Trophoblast cell (in vitro differentiated cells and primary cell): ENCODE data around the gene PEX7.

Experiments
- DNase-seq, 2 donors: peaks; one replicate each; pipeline ENCODE4 v3.0.0-alpha.2; 2016
- H2AFZ ChIP-seq: 2 replicates; pipeline ENCODE4 v1.6.1; 2013; ENCODE audit warnings: low read length, moderate library complexity, mild to moderate bottlenecking; ENCODE audit not compliant: insufficient read depth, poor library complexity
- H2AK5ac ChIP-seq: 2 replicates; pipeline ENCODE4 v1.6.1; 2013; ENCODE audit warnings: mild to moderate bottlenecking, low read length
- H2BK120ac ChIP-seq: 2 replicates; pipeline ENCODE4 v1.6.1; 2013; ENCODE audit warnings: low read length, mild to moderate bottlenecking, moderate library complexity; ENCODE audit not compliant: insufficient read depth, poor library complexity
- H2BK12ac ChIP-seq: 2 replicates; pipeline ENCODE4 v1.6.1; 2013; ENCODE audit warnings: mild to moderate bottlenecking, low read length, moderate library complexity
- H2BK5ac ChIP-seq: 2 replicates; pipeline ENCODE4 v1.6.1; 2013; ENCODE audit warnings: low read length, low read depth, moderate library complexity, mild to moderate bottlenecking; ENCODE audit not compliant: poor library complexity
- H3K14ac ChIP-seq: 2 replicates; pipeline ENCODE4 v1.6.1; 2013; ENCODE audit warnings: mild to moderate bottlenecking, low read length
- H3K18ac ChIP-seq: 2 replicates; pipeline ENCODE4 v1.6.1; 2013; ENCODE audit warnings: mild to moderate bottlenecking, low read length
- H3K23ac ChIP-seq: 2 replicates; pipeline ENCODE4 v1.6.1; 2013; ENCODE audit warnings: low read length
- H3K27ac ChIP-seq: 2 replicates; pipeline ENCODE4 v1.5.1; 2013; ENCODE audit warnings: low read depth, mild to moderate bottlenecking, inconsistent platforms, low read length, moderate library complexity
- H3K27me3 ChIP-seq: 2 replicates; pipeline ENCODE4 v1.6.1; 2013; ENCODE audit warnings: inconsistent platforms, mild to moderate bottlenecking, low read length, moderate library complexity; ENCODE audit not compliant: insufficient read depth
- H3K36me3 ChIP-seq, 2 experiments: 1 replicate in 1 of 2; 2 replicates in 1 of 2; pipeline ENCODE4 v1.6.1; 2013; ENCODE audit warnings: low read length in 2 of 2, mild to moderate bottlenecking in 2 of 2, moderate library complexity in 1 of 2; ENCODE audit not compliant: insufficient read depth in 2 of 2, control insufficient read depth in 1 of 2
- H3K4ac ChIP-seq: 2 replicates; pipeline ENCODE4 v1.6.1; 2013; ENCODE audit warnings: low read depth, mild to moderate bottlenecking, low read length, moderate library complexity
- H3K4me1 ChIP-seq, 2 experiments: 1 replicate in 1 of 2; 2 replicates in 1 of 2; pipeline ENCODE4 v1.6.1; 2013; ENCODE audit warnings: low read length in 2 of 2, mild to moderate bottlenecking in 2 of 2, moderate library complexity in 1 of 2; ENCODE audit not compliant: insufficient read depth in 2 of 2, control insufficient read depth in 1 of 2
- H3K4me2 ChIP-seq: 2 replicates; pipeline ENCODE4 v1.6.1; 2013; ENCODE audit warnings: inconsistent platforms, mild to moderate bottlenecking, low read length, moderate library complexity
- H3K4me3 ChIP-seq: 2 replicates; pipeline ENCODE4 v1.5.1; 2013; ENCODE audit warnings: mild to moderate bottlenecking, low read depth, low read length, inconsistent platforms
- H3K79me1 ChIP-seq: one replicate; pipeline ENCODE4 v1.6.1; 2013; ENCODE audit warnings: low read length
- H3K79me2 ChIP-seq: 2 replicates; pipeline ENCODE4 v1.6.1; 2013; ENCODE audit warnings: low read length, mild to moderate bottlenecking; ENCODE audit not compliant: control insufficient read depth, insufficient read depth, poor library complexity
- H3K9ac ChIP-seq: 2 replicates; pipeline ENCODE4 v1.6.1; 2013; ENCODE audit warnings: mild to moderate bottlenecking, low read length
- H3K9me3 ChIP-seq: 2 replicates; pipeline ENCODE4 v1.6.1; 2013; ENCODE audit warnings: low read depth, mild to moderate bottlenecking, control low read depth, inconsistent platforms, low read length; ENCODE audit not compliant: insufficient read depth
- H4K12ac ChIP-seq: 2 replicates; pipeline ENCODE4 v1.6.1; 2013; ENCODE audit warnings: low read depth, mild to moderate bottlenecking, low read length, moderate library complexity
- H4K8ac ChIP-seq: 2 replicates; pipeline ENCODE4 v1.6.1; 2013; ENCODE audit warnings: low read depth, mild to moderate bottlenecking, low read length, moderate library complexity
- H4K91ac ChIP-seq: one replicate; pipeline ENCODE4 v1.6.1; 2013; ENCODE audit warnings: low read depth, mild to moderate bottlenecking, low read length, moderate library complexity
- WGBS: extraction: QIAGEN DNeasy Blood & Tissue Kit; methylation state at CpG from one replicate; pipeline ENCODE4 v1.1.7; 2013; ENCODE audit warnings: missing lambda C conversion rate; ENCODE audit not compliant: insufficient read length, insufficient coverage; ENCODE audit errors: extremely low coverage; 5-methylcytosine and 5-hydroxymethylcytosine counted together

Gene PEX7

GRCh38 chr6:136918706-136919105, 96.3 kb downstream of the PEX7 start:
- no peak overlapping the region for H3K14ac ChIP-seq
- no peak overlapping the region for H3K23ac ChIP-seq
- no CpG with 5 or more reads among the region's 3 CpGs for WGBS
- no peak overlapping the region for H3K4me2 ChIP-seq
- H3K4ac ChIP-seq = no peak overlapping the region
- no peak overlapping the region for H4K12ac ChIP-seq
- H2BK120ac ChIP-seq = no peak overlapping the region
- H2BK12ac ChIP-seq = no peak overlapping the region
- no peak overlapping the region for H4K8ac ChIP-seq
- H3K36me3 ChIP-seq = peaks cover 0 to 2% of the 10 kb centered on the region in 2 experiments
- no peak overlapping the region for H2AFZ ChIP-seq
- H4K91ac ChIP-seq = no peak overlapping the region
- H3K79me2 ChIP-seq = no peaks in the 10 kb centered on the region
- H3K9ac ChIP-seq = no peak overlapping the region
- H3K4me1 ChIP-seq = peaks cover 16 to 20% of the 10 kb centered on the region in 2 experiments
- no peak for DNase-seq
- H2BK5ac ChIP-seq = no peak overlapping the region
- H2AK5ac ChIP-seq = no peak overlapping the region
- no peak overlapping the region for H3K27ac ChIP-seq
- no peak overlapping the region for H3K18ac ChIP-seq
- H3K4me3 ChIP-seq = no peak overlapping the region
- H3K79me1 ChIP-seq = no peaks in the 10 kb centered on the region
- peaks cover 34% of the 10 kb centered on the region for H3K27me3 ChIP-seq
- H3K9me3 ChIP-seq = peaks cover 3% of the 10 kb centered on the region

- H4K12ac ChIP-seq = no peak overlapping the region
- peaks cover 16 to 20% of the 10 kb centered on the region in 2 experiments for H3K4me1 ChIP-seq
- H3K23ac ChIP-seq = no peak overlapping the region
- peaks cover 40% of the 10 kb centered on the region for H3K27me3 ChIP-seq
- DNase-seq = no peak
- H3K14ac ChIP-seq = no peak overlapping the region
- H4K91ac ChIP-seq = no peak overlapping the region
- no peak overlapping the region for H3K4me2 ChIP-seq
- no peaks in the 10 kb centered on the region for H3K79me2 ChIP-seq
- no peak overlapping the region for H3K4ac ChIP-seq
- peaks cover 0 to 2% of the 10 kb centered on the region in 2 experiments for H3K36me3 ChIP-seq
- H2BK5ac ChIP-seq = no peak overlapping the region
- no peak overlapping the region for H3K9ac ChIP-seq
- H3K27ac ChIP-seq = no peak overlapping the region
- H2AFZ ChIP-seq = no peak overlapping the region
- no CpG with 5 or more reads among the region's 6 CpGs for WGBS
- peaks cover 7% of the 10 kb centered on the region for H3K9me3 ChIP-seq
- H3K18ac ChIP-seq = no peak overlapping the region
- no peak overlapping the region for H2BK12ac ChIP-seq
- no peak overlapping the region for H2BK120ac ChIP-seq
- no peaks in the 10 kb centered on the region for H3K79me1 ChIP-seq
- H3K4me3 ChIP-seq = no peak overlapping the region
- H4K8ac ChIP-seq = no peak overlapping the region
- H2AK5ac ChIP-seq = no peak overlapping the region
Measured at GRCh38 chr6:136920216-136920615, 97.8 kb downstream of the PEX7 start.

- H3K27ac ChIP-seq = no peak overlapping the region
- no peak overlapping the region for H3K23ac ChIP-seq
- H2BK12ac ChIP-seq = no peak overlapping the region
- peak overlapping the region; percentile 99 for H3K4me2 ChIP-seq
- no peak overlapping the region for H2BK120ac ChIP-seq
- H3K4ac ChIP-seq = no peak overlapping the region
- no peak overlapping the region for H2AK5ac ChIP-seq
- H3K27me3 ChIP-seq = peaks cover 40% of the 10 kb centered on the region
- H4K12ac ChIP-seq = no peak overlapping the region
- peaks cover 16 to 20% of the 10 kb centered on the region in 2 experiments for H3K4me1 ChIP-seq
- no CpG with 5 or more reads among the region's 37 CpGs for WGBS
- no peak overlapping the region for H4K8ac ChIP-seq
- peak in 1 of 2 donors; percentile 12 for DNase-seq
- no peak overlapping the region for H3K18ac ChIP-seq
- H3K9me3 ChIP-seq = peaks cover 7% of the 10 kb centered on the region
- no peaks in the 10 kb centered on the region for H3K79me1 ChIP-seq
- H2AFZ ChIP-seq = peak overlapping the region; percentile 67
- no peak overlapping the region for H3K14ac ChIP-seq
- peak overlapping the region; percentile 66 for H3K4me3 ChIP-seq
- H4K91ac ChIP-seq = no peak overlapping the region
- no peak overlapping the region for H2BK5ac ChIP-seq
- no peaks in the 10 kb centered on the region for H3K79me2 ChIP-seq
- peak overlapping the region; percentile 5 for H3K9ac ChIP-seq
- H3K36me3 ChIP-seq = peaks cover 0 to 2% of the 10 kb centered on the region in 2 experiments
Measured at GRCh38 chr6:136920671-136921380, 98.4 kb downstream of the PEX7 start.

GRCh38 chr6:136921381-136921935, 99.1 kb downstream of the PEX7 start:
- Histone ChIP-seq H3K4ac (no peak overlapping the region), H2AK5ac (no peak overlapping the region), H3K4me3 (peak overlapping the region; percentile 66), H2BK12ac (no peak overlapping the region), H3K9me3 (peaks cover 7% of the 10 kb centered on the region), H3K4me1 (peaks cover 16 to 20% of the 10 kb centered on the region in 2 experiments), H3K36me3 (peaks cover 0 to 2% of the 10 kb centered on the region in 2 experiments), H4K12ac (no peak overlapping the region), H3K4me2 (peak overlapping the region; percentile 99), H2BK5ac (no peak overlapping the region), H3K27ac (no peak overlapping the region), H3K23ac (no peak overlapping the region), H3K14ac (no peak overlapping the region), H3K27me3 (peaks cover 40% of the 10 kb centered on the region), H3K9ac (no peak overlapping the region), H2BK120ac (no peak overlapping the region), H4K91ac (no peak overlapping the region), H3K18ac (no peak overlapping the region), H4K8ac (peak overlapping the region; percentile 4), H3K79me2 (no peaks in the 10 kb centered on the region), H2AFZ (peak overlapping the region; percentile 67), H3K79me1 (no peaks in the 10 kb centered on the region)
- WGBS = no CpG with 5 or more reads among the region's 59 CpGs
- no peak for DNase-seq
